Trophoblast cell (in vitro differentiated cells and primary cell): Measurements from ENCODE around the gene KBTBD13.

Source experiments
- DNase-seq, 2 donors: peaks; one replicate each; pipeline ENCODE4 v3.0.0-alpha.2; 2016
- H2AFZ ChIP-seq: 2 replicates; pipeline ENCODE4 v1.6.1; 2013; ENCODE audit warnings: low read length, moderate library complexity, mild to moderate bottlenecking; ENCODE audit not compliant: insufficient read depth, poor library complexity
- H2AK5ac ChIP-seq: 2 replicates; pipeline ENCODE4 v1.6.1; 2013; ENCODE audit warnings: mild to moderate bottlenecking, low read length
- H2BK120ac ChIP-seq: 2 replicates; pipeline ENCODE4 v1.6.1; 2013; ENCODE audit warnings: low read length, mild to moderate bottlenecking, moderate library complexity; ENCODE audit not compliant: insufficient read depth, poor library complexity
- H2BK12ac ChIP-seq: 2 replicates; pipeline ENCODE4 v1.6.1; 2013; ENCODE audit warnings: mild to moderate bottlenecking, low read length, moderate library complexity
- H2BK5ac ChIP-seq: 2 replicates; pipeline ENCODE4 v1.6.1; 2013; ENCODE audit warnings: low read length, low read depth, moderate library complexity, mild to moderate bottlenecking; ENCODE audit not compliant: poor library complexity
- H3K14ac ChIP-seq: 2 replicates; pipeline ENCODE4 v1.6.1; 2013; ENCODE audit warnings: mild to moderate bottlenecking, low read length
- H3K18ac ChIP-seq: 2 replicates; pipeline ENCODE4 v1.6.1; 2013; ENCODE audit warnings: mild to moderate bottlenecking, low read length
- H3K23ac ChIP-seq: 2 replicates; pipeline ENCODE4 v1.6.1; 2013; ENCODE audit warnings: low read length
- H3K27ac ChIP-seq: 2 replicates; pipeline ENCODE4 v1.5.1; 2013; ENCODE audit warnings: low read depth, mild to moderate bottlenecking, inconsistent platforms, low read length, moderate library complexity
- H3K27me3 ChIP-seq: 2 replicates; pipeline ENCODE4 v1.6.1; 2013; ENCODE audit warnings: inconsistent platforms, mild to moderate bottlenecking, low read length, moderate library complexity; ENCODE audit not compliant: insufficient read depth
- H3K36me3 ChIP-seq, 2 experiments: 1 replicate in 1 of 2; 2 replicates in 1 of 2; pipeline ENCODE4 v1.6.1; 2013; ENCODE audit warnings: low read length in 2 of 2, mild to moderate bottlenecking in 2 of 2, moderate library complexity in 1 of 2; ENCODE audit not compliant: insufficient read depth in 2 of 2, control insufficient read depth in 1 of 2
- H3K4ac ChIP-seq: 2 replicates; pipeline ENCODE4 v1.6.1; 2013; ENCODE audit warnings: low read depth, mild to moderate bottlenecking, low read length, moderate library complexity
- H3K4me1 ChIP-seq, 2 experiments: 1 replicate in 1 of 2; 2 replicates in 1 of 2; pipeline ENCODE4 v1.6.1; 2013; ENCODE audit warnings: low read length in 2 of 2, mild to moderate bottlenecking in 2 of 2, moderate library complexity in 1 of 2; ENCODE audit not compliant: insufficient read depth in 2 of 2, control insufficient read depth in 1 of 2
- H3K4me2 ChIP-seq: 2 replicates; pipeline ENCODE4 v1.6.1; 2013; ENCODE audit warnings: inconsistent platforms, mild to moderate bottlenecking, low read length, moderate library complexity
- H3K4me3 ChIP-seq: 2 replicates; pipeline ENCODE4 v1.5.1; 2013; ENCODE audit warnings: mild to moderate bottlenecking, low read depth, low read length, inconsistent platforms
- H3K79me1 ChIP-seq: one replicate; pipeline ENCODE4 v1.6.1; 2013; ENCODE audit warnings: low read length
- H3K79me2 ChIP-seq: 2 replicates; pipeline ENCODE4 v1.6.1; 2013; ENCODE audit warnings: low read length, mild to moderate bottlenecking; ENCODE audit not compliant: control insufficient read depth, insufficient read depth, poor library complexity
- H3K9ac ChIP-seq: 2 replicates; pipeline ENCODE4 v1.6.1; 2013; ENCODE audit warnings: mild to moderate bottlenecking, low read length
- H3K9me3 ChIP-seq: 2 replicates; pipeline ENCODE4 v1.6.1; 2013; ENCODE audit warnings: low read depth, mild to moderate bottlenecking, control low read depth, inconsistent platforms, low read length; ENCODE audit not compliant: insufficient read depth
- H4K12ac ChIP-seq: 2 replicates; pipeline ENCODE4 v1.6.1; 2013; ENCODE audit warnings: low read depth, mild to moderate bottlenecking, low read length, moderate library complexity
- H4K8ac ChIP-seq: 2 replicates; pipeline ENCODE4 v1.6.1; 2013; ENCODE audit warnings: low read depth, mild to moderate bottlenecking, low read length, moderate library complexity
- H4K91ac ChIP-seq: one replicate; pipeline ENCODE4 v1.6.1; 2013; ENCODE audit warnings: low read depth, mild to moderate bottlenecking, low read length, moderate library complexity
- WGBS: extraction: QIAGEN DNeasy Blood & Tissue Kit; methylation state at CpG from one replicate; pipeline ENCODE4 v1.1.7; 2013; ENCODE audit warnings: missing lambda C conversion rate; ENCODE audit not compliant: insufficient read length, insufficient coverage; ENCODE audit errors: extremely low coverage; 5-methylcytosine and 5-hydroxymethylcytosine counted together

KBTBD13 gene

DNA sequence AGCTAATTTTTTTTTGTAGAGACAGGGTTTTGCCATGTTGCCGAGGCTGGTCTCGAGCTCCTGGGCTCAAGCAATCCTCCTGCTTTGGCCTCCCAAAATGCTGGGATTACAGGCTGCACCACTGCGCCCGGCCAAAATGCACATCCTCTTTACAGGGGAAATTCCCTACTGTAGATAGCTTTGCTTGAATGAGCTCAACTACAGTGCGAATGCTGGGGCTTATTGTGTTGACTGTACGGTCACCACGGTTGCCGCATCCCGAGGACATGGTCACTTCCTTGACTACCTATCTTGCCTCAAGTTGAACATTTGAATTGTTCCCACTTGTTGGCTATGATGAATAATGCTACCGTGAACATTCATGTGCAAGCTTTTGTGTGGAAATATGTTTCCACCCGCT is 41.8 kb upstream of the KBTBD13 start:
- WGBS: no CpG with 5 or more reads among the region's 11 CpGs

GRCh38 chr15:65037309-65037708 is 39.2 kb upstream of the KBTBD13 start:
- H3K36me3 ChIP-seq: no peaks in the 10 kb centered on the region
- no peak overlapping the region for H2BK12ac ChIP-seq
- no peak overlapping the region for H3K4me3 ChIP-seq
- H3K18ac ChIP-seq: no peak overlapping the region
- no peak overlapping the region for H2BK5ac ChIP-seq
- H2AK5ac ChIP-seq: no peak overlapping the region
- H3K79me1 ChIP-seq: no peaks in the 10 kb centered on the region
- no peak overlapping the region for H4K12ac ChIP-seq
- no peak overlapping the region for H4K8ac ChIP-seq
- H3K4me1 ChIP-seq: no peaks in the 10 kb centered on the region
- H3K27me3 ChIP-seq: no peaks in the 10 kb centered on the region
- H2BK120ac ChIP-seq: no peak overlapping the region
- H4K91ac ChIP-seq: no peak overlapping the region
- H3K9me3 ChIP-seq: no peaks in the 10 kb centered on the region
- no peak for DNase-seq
- H3K79me2 ChIP-seq: no peaks in the 10 kb centered on the region
- H3K27ac ChIP-seq: no peak overlapping the region
- no CpG with 5 or more reads among the region's 1 CpG for WGBS
- H2AFZ ChIP-seq: no peak overlapping the region
- no peak overlapping the region for H3K14ac ChIP-seq
- no peak overlapping the region for H3K4ac ChIP-seq
- no peak overlapping the region for H3K23ac ChIP-seq
- H3K9ac ChIP-seq: no peak overlapping the region
- no peak overlapping the region for H3K4me2 ChIP-seq

More for the DNA sequence above, 41.8 kb upstream of the KBTBD13 start:
- Histone ChIP-seq H2BK120ac (no peak overlapping the region), H4K8ac (no peak overlapping the region), H4K91ac (no peak overlapping the region), H3K14ac (no peak overlapping the region), H3K36me3 (no peaks in the 10 kb centered on the region), H3K23ac (no peak overlapping the region), H2BK12ac (no peak overlapping the region), H2AFZ (no peak overlapping the region), H3K18ac (no peak overlapping the region), H3K9ac (no peak overlapping the region), H2AK5ac (no peak overlapping the region), H3K79me1 (no peaks in the 10 kb centered on the region), H3K4me3 (no peak overlapping the region), H3K4me2 (no peak overlapping the region), H4K12ac (no peak overlapping the region), H3K27me3 (no peaks in the 10 kb centered on the region), H3K9me3 (peaks cover 2% of the 10 kb centered on the region), H3K4me1 (peaks cover 0 to 2% of the 10 kb centered on the region in 2 experiments), H3K27ac (no peak overlapping the region), H3K79me2 (no peaks in the 10 kb centered on the region), H2BK5ac (no peak overlapping the region), H3K4ac (no peak overlapping the region)
- DNase-seq: no peak

DNA sequence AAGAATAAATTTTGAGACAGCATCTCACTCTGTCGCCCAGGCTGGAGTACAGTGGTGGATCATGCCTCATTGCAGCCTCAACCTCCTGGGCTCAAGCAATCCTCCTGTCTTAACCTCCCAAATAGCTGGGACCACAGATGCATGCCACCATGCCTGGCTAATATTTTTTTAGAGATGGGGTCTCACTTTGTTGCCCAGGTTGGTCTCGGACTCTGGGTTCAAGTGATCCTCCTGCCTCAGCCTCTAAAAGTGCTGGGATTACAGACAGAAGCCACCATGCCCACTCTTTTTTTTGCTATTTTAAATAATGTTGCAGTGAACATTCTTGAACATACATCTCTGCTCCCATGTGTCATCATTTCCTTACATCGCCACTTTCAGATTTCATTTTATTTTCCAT is 38.1 kb upstream of the KBTBD13 start:
- H3K18ac ChIP-seq: no peak overlapping the region

DNA sequence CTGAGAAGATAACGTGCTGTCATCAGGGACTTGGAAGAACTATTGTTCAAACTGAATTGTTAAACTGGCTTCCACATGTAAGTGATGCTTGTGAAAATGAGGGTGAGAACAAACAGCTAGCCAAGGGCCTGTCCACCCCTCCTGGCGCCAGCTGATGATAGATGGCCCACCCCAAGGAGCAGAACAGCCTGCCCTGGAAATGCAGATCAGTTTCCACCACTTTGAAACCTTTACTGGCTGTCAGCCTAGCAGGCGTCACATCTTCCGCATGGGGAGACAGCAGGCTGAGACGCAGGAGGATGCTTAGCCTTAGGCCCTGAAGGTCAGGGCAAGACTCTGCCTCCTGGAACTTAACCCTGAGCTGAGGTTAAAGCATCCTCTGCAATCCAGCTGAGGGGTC is 37.7 kb upstream of the KBTBD13 start:
- no peak overlapping the region for H3K4ac ChIP-seq
- DNase-seq: no peak
- no peak overlapping the region for H3K18ac ChIP-seq
- H3K9me3 ChIP-seq: no peaks in the 10 kb centered on the region
- H3K9ac ChIP-seq: no peak overlapping the region
- no CpG with 5 or more reads among the region's 5 CpGs for WGBS
- no peak overlapping the region for H2AFZ ChIP-seq
- no peaks in the 10 kb centered on the region for H3K36me3 ChIP-seq
- no peak overlapping the region for H3K4me2 ChIP-seq
- H3K27me3 ChIP-seq: no peaks in the 10 kb centered on the region
- no peak overlapping the region for H2AK5ac ChIP-seq
- no peak overlapping the region for H3K14ac ChIP-seq
- no peak overlapping the region for H3K4me3 ChIP-seq
- H4K91ac ChIP-seq: no peak overlapping the region
- H3K4me1 ChIP-seq: no peaks in the 10 kb centered on the region
- no peak overlapping the region for H4K12ac ChIP-seq
- H2BK5ac ChIP-seq: no peak overlapping the region
- no peak overlapping the region for H2BK12ac ChIP-seq
- no peak overlapping the region for H3K23ac ChIP-seq
- no peak overlapping the region for H4K8ac ChIP-seq
- H2BK120ac ChIP-seq: no peak overlapping the region
- H3K79me1 ChIP-seq: no peaks in the 10 kb centered on the region
- no peaks in the 10 kb centered on the region for H3K79me2 ChIP-seq
- H3K27ac ChIP-seq: no peak overlapping the region

More for the DNA sequence above, 38.1 kb upstream of the KBTBD13 start:
- no peaks in the 10 kb centered on the region for H3K79me1 ChIP-seq
- no peak overlapping the region for H2BK120ac ChIP-seq
- H4K12ac ChIP-seq: no peak overlapping the region
- H3K4ac ChIP-seq: no peak overlapping the region
- H3K14ac ChIP-seq: no peak overlapping the region
- no peak overlapping the region for H4K8ac ChIP-seq
- no peak overlapping the region for H3K4me2 ChIP-seq
- no peak overlapping the region for H2BK12ac ChIP-seq
- H3K23ac ChIP-seq: no peak overlapping the region
- no CpG with 5 or more reads among the region's 3 CpGs for WGBS
- no peaks in the 10 kb centered on the region for H3K4me1 ChIP-seq
- no peak overlapping the region for H2AFZ ChIP-seq
- no peak overlapping the region for H3K4me3 ChIP-seq
- H3K9me3 ChIP-seq: no peaks in the 10 kb centered on the region
- no peak overlapping the region for H4K91ac ChIP-seq
- no peak for DNase-seq
- H3K79me2 ChIP-seq: no peaks in the 10 kb centered on the region
- H3K27me3 ChIP-seq: no peaks in the 10 kb centered on the region
- no peaks in the 10 kb centered on the region for H3K36me3 ChIP-seq
- H3K9ac ChIP-seq: no peak overlapping the region
- no peak overlapping the region for H2BK5ac ChIP-seq
- H2AK5ac ChIP-seq: no peak overlapping the region
- no peak overlapping the region for H3K27ac ChIP-seq
